ENCODE results near the gene NME4. TPM values are rescaled to one million over a fixed set of nuclear protein-coding genes. Genes with fewer than 3 reads are reported as not detected.

Gene NME4
- total RNA-seq, 2 experiments from 2014 or later = 25.0 TPM

GRCh38 chr16:381789-382717, 14.9 kb upstream of the NME4 start, which contains the start of gene PGAP6:
Gene PGAP6 (minus strand): TSS chr16:381978. CDS start chr16:381821, 157 bp downstream.
- CTCF ChIA-PET (ENCODE audit: unreplicated experiment) = interaction anchor here (0.6 kb wide), 1 partner anchor 13 kb away, joined by 4 read pairs; no protein-coding TSS in a partner anchor
- H3K4me2 ChIP-seq (ENCODE audit: low read length) = peak within 1 kb of the TSS; percentile 90
- 0 out of 2 replicates have a peak, but pooled peaks cover 3% of the 10 kb centered on the region for H3K36me3 ChIP-seq (ENCODE audit: insufficient read depth, low read length)
- BruUV-seq (replicated peaks) = no TSS peak
- H3K27ac ChIP-seq (ENCODE audit: low read depth, low read length, poor library complexity, severe bottlenecking) = peak within 1 kb of the TSS; percentile 89
- H2AFZ ChIP-seq (ENCODE audit: low read length) = no peak within 1 kb of the TSS
- TF ChIP-seq EZH2phosphoT487 (IDR thresholded peaks at IDR 0.05; ENCODE audit: borderline replicate concordance, low read depth, low read length) (no peak), CTCF (conservative IDR thresholded peaks at IDR 0.05; ENCODE audit: low read length) (no peak)
- peak within 1 kb of the TSS; percentile 97 for H3K4me3 ChIP-seq (ENCODE audit: low read depth, low read length, poor library complexity, severe bottlenecking)
- no peaks in the 10 kb centered on the region for H4K20me1 ChIP-seq (ENCODE audit: insufficient read depth, low read length)
- no peaks in the 10 kb centered on the region for H3K9me3 ChIP-seq (ENCODE audit: low read length)
- no peaks in the 10 kb centered on the region for H3K9me2 ChIP-seq (ENCODE audit: insufficient read depth, low read length)
- POLR2A ChIA-PET = interaction anchor here (0.6 to 2.2 kb wide), 4 partner anchors 11 to 356 kb away, joined by 3 to 10 read pairs (median 4); partner anchors contain the start of gene MRPL28
- H3K4me1 ChIP-seq (ENCODE audit: insufficient read depth, low read length, poor library complexity, severe bottlenecking) = peaks cover 13% of the 10 kb centered on the region
- no peaks in the 10 kb centered on the region for H3K79me2 ChIP-seq (ENCODE audit: insufficient read depth, low read depth, low read length)
- DNase-seq (ENCODE audit: low spot score) = peak; percentile 83
- intact Hi-C loops (cut with micrococcal nuclease; ENCODE audit: unreplicated experiment) = loop anchor here (2.0 to 5.0 kb wide), 2 partner anchors 19 to 185 kb away; partner anchors contain the start of genes DECR2, NHLRC4 and PIGQ

- peak overlapping the region; percentile 90 for H3K4me2 ChIP-seq (ENCODE audit: low read length)
- no peaks in the 10 kb centered on the region for H3K36me3 ChIP-seq (ENCODE audit: insufficient read depth, low read length)
- H2AFZ ChIP-seq (ENCODE audit: low read length) = peak overlapping the region; percentile 25; the same call in 1 of the 2 replicates
- H4K20me1 ChIP-seq (ENCODE audit: insufficient read depth, low read length) = no peaks in the 10 kb centered on the region
- H3K27ac ChIP-seq (ENCODE audit: low read depth, low read length, poor library complexity, severe bottlenecking) = peak overlapping the region; percentile 89
- intact Hi-C loops (cut with micrococcal nuclease; ENCODE audit: unreplicated experiment) = loop anchor here (1.0 to 5.0 kb wide), 3 partner anchors 17 to 184 kb away; partner anchors contain the start of genes DECR2, NHLRC4 and PIGQ
- DNase-seq (ENCODE audit: low spot score) = peak; percentile 93
- BruUV-seq (replicated peaks) = TSS peak; percentile 49
- no peaks in the 10 kb centered on the region for H3K79me2 ChIP-seq (ENCODE audit: insufficient read depth, low read depth, low read length)
- peak overlapping the region; percentile 97 for H3K4me3 ChIP-seq (ENCODE audit: low read depth, low read length, poor library complexity, severe bottlenecking)
- no peaks in the 10 kb centered on the region for H3K9me2 ChIP-seq (ENCODE audit: insufficient read depth, low read length)
- peaks cover 13% of the 10 kb centered on the region for H3K4me1 ChIP-seq (ENCODE audit: insufficient read depth, low read length, poor library complexity, severe bottlenecking)
- CTCF ChIA-PET (ENCODE audit: unreplicated experiment) = interaction anchor here (0.7 kb wide), 1 partner anchor 253 kb away, joined by 4 read pairs; the partner anchor contains the start of gene METTL26
- TF ChIP-seq CTCF (conservative IDR thresholded peaks at IDR 0.05; ENCODE audit: low read length) = no peak
- no peaks in the 10 kb centered on the region for H3K9me3 ChIP-seq (ENCODE audit: low read length)
- POLR2A ChIA-PET = interaction anchor here (0.7 to 2.2 kb wide), 4 partner anchors 11 to 354 kb away, joined by 3 to 10 read pairs (median 4); partner anchors contain the start of gene MRPL28
These were observed 13.5 kb upstream of the NME4 start for GRCh38 chr16:383326-384051.

All from OCI-LY7 (cell line).